SK-N-SH treated with all-trans-retinoic acid at 6 μM for 48 hours (cell line): Measurements from ENCODE around the gene BRF1.
A peak's percentile ranks its signal among the peaks of the same experiment; 100 is the strongest.

Source experiments
- ATAC-seq: fragments of 200-7000 bp; cut with Tn5 transposase; 3 replicates; pipeline ENCODE4 v1.9.1; 2020; ENCODE audit warnings: mild to moderate bottlenecking, moderate library complexity
- BACH2 ChIP-seq: fragments of 250-450 bp; sonication (Bioruptor Pico); IDR thresholded peaks from 2 replicates; pipeline ENCODE4 v1.9.0; 2021; ENCODE audit warnings: mild to moderate bottlenecking, borderline replicate concordance
- CREB5 ChIP-seq: fragments of 250-450 bp; sonication (Bioruptor Pico); IDR thresholded peaks from 2 replicates; pipeline ENCODE4 v1.5.1; 2020; ENCODE audit warnings: low read depth, mild to moderate bottlenecking, moderate library complexity
- CSDC2 ChIP-seq: fragments of 250-450 bp; sonication (Bioruptor Pico); IDR thresholded peaks from 2 replicates; pipeline ENCODE4 v1.5.0; 2020; ENCODE audit warnings: mild to moderate bottlenecking, moderate library complexity
- CSRNP3 ChIP-seq: fragments of 250-450 bp; sonication (Bioruptor Pico); IDR thresholded peaks from 2 replicates; pipeline ENCODE4 v1.5.1; 2021; ENCODE audit warnings: mild to moderate bottlenecking, moderate library complexity
- ESRRG ChIP-seq: fragments of 250-450 bp; sonication (Bioruptor Pico); IDR thresholded peaks from 2 replicates; pipeline ENCODE4 v1.6.1; 2021; ENCODE audit warnings: mild to moderate bottlenecking
- GLIS3 ChIP-seq: fragments of 250-450 bp; sonication (Bioruptor Pico); IDR thresholded peaks from 2 replicates; pipeline ENCODE4 v1.5.0; 2020; ENCODE audit warnings: mild to moderate bottlenecking, moderate library complexity
- ISL1 ChIP-seq: fragments of 250-450 bp; sonication (Bioruptor Pico); IDR thresholded peaks from 2 replicates; pipeline ENCODE4 v2.1.2; 2022; ENCODE audit warnings: mild to moderate bottlenecking, moderate library complexity
- PATZ1 ChIP-seq: fragments of 250-450 bp; sonication (Bioruptor Pico); IDR thresholded peaks from 2 replicates; pipeline ENCODE4 v1.8.0; 2020; ENCODE audit warnings: mild to moderate bottlenecking, moderate library complexity, borderline replicate concordance
- POU6F1 ChIP-seq: fragments of 250-450 bp; sonication (Bioruptor Pico); IDR thresholded peaks from 2 replicates; pipeline ENCODE4 v1.8.0; 2021; ENCODE audit warnings: low read depth, mild to moderate bottlenecking, moderate library complexity, borderline replicate concordance
- PPARA ChIP-seq: fragments of 250-450 bp; sonication (Bioruptor Pico); IDR thresholded peaks from 2 replicates; pipeline ENCODE4 v1.5.0; 2020; ENCODE audit warnings: mild to moderate bottlenecking, borderline replicate concordance
- RARB ChIP-seq: fragments of 250-450 bp; sonication (Bioruptor Pico); IDR thresholded peaks from 2 replicates; pipeline ENCODE4 v1.8.0; 2021; ENCODE audit warnings: mild to moderate bottlenecking, moderate library complexity
- SNAI2 ChIP-seq: fragments of 250-450 bp; sonication (Bioruptor Pico); IDR thresholded peaks from 2 replicates; pipeline ENCODE4 v1.5.0; 2020; ENCODE audit warnings: mild to moderate bottlenecking, moderate library complexity
- TOX ChIP-seq: fragments of 250-450 bp; sonication (Bioruptor Pico); IDR thresholded peaks from 2 replicates; pipeline ENCODE4 v1.8.0; 2021; ENCODE audit warnings: mild to moderate bottlenecking, moderate library complexity, borderline replicate concordance
- TSHZ2 ChIP-seq: fragments of 250-450 bp; sonication (Bioruptor Pico); IDR thresholded peaks from 2 replicates; pipeline ENCODE4 v1.5.0; 2020; ENCODE audit warnings: mild to moderate bottlenecking, moderate library complexity
- ZC3H10 ChIP-seq: fragments of 250-450 bp; sonication (Bioruptor Pico); IDR thresholded peaks from 2 replicates; pipeline ENCODE4 v1.5.1; 2021; ENCODE audit warnings: mild to moderate bottlenecking, moderate library complexity
- ZFP3 ChIP-seq: fragments of 250-450 bp; sonication (Bioruptor Pico); IDR thresholded peaks from 2 replicates; pipeline ENCODE4 v1.5.0; 2020; ENCODE audit warnings: mild to moderate bottlenecking, moderate library complexity
- ZNF70 ChIP-seq: fragments of 450-650 bp; formaldehyde crosslinking; IDR thresholded peaks from 2 replicates; pipeline ENCODE4 v1.5.0; 2020; ENCODE audit warnings: mild to moderate bottlenecking, moderate library complexity
- ZNF8 ChIP-seq: fragments of 450-650 bp; formaldehyde crosslinking; IDR thresholded peaks from 2 replicates; pipeline ENCODE4 v1.5.0; 2020; ENCODE audit warnings: mild to moderate bottlenecking, moderate library complexity

BRF1 gene

GRCh38 chr14:105181549-105182295 is 119.1 kb downstream of the BRF1 start (continued):
- no peak for TF ChIP-seq TSHZ2 (CRISPR knock-in tag)
- TF ChIP-seq, all 23 proteins: peak for 0

GRCh38 chr14:105180592-105181548 is 119.9 kb downstream of the BRF1 start, which contains the start of gene NUDT14:
Gene NUDT14 (minus strand): TSS chr14:105181312. CDS start chr14:105181209, 103 bp downstream.
- TF ChIP-seq ZC3H10 (CRISPR knock-in tag) (no peak), PATZ1 (CRISPR knock-in tag) (0 out of 2 replicates have a peak, but pooled peaks have one; percentile 47)
- TF ChIP-seq, all 23 proteins: peak for 1
- peak; percentile 70 for ATAC-seq

- no peak for TF ChIP-seq SNAI2
- no peak for TF ChIP-seq TOX
- TF ChIP-seq ISL1 (CRISPR knock-in tag) = no peak
- TF ChIP-seq ZNF8 (CRISPR knock-in tag) = no peak
- TF ChIP-seq ESRRG (CRISPR knock-in tag) = no peak
- no peak for TF ChIP-seq CREB5 (CRISPR knock-in tag)
- no peak for TF ChIP-seq BACH2
- TF ChIP-seq CSDC2 (CRISPR knock-in tag) = no peak
- no peak for TF ChIP-seq RARB
- no peak for TF ChIP-seq POU6F1 (CRISPR knock-in tag)
- TF ChIP-seq, all 23 proteins: peak for 0
- ATAC-seq = no peak
These were observed 121.6 kb downstream of the BRF1 start for GRCh38 chr14:105179191-105179590.

GRCh38 chr14:105178868-105179140 is 122.0 kb downstream of the BRF1 start:
- no peak for ATAC-seq
- TF ChIP-seq CSDC2 (CRISPR knock-in tag) = no peak
- TF ChIP-seq TSHZ2 (CRISPR knock-in tag) = no peak
- no peak for TF ChIP-seq RARB
- no peak for TF ChIP-seq SNAI2
- TF ChIP-seq CSRNP3 (CRISPR knock-in tag) = no peak
- no peak for TF ChIP-seq GLIS3 (CRISPR knock-in tag)
- no peak for TF ChIP-seq CREB5 (CRISPR knock-in tag)
- no peak for TF ChIP-seq ESRRG (CRISPR knock-in tag)
- TF ChIP-seq PATZ1 (CRISPR knock-in tag) = no peak
- no peak for TF ChIP-seq ZNF70 (CRISPR knock-in tag)
- TF ChIP-seq ZFP3 (CRISPR knock-in tag) = no peak
- TF ChIP-seq PPARA (CRISPR knock-in tag) = no peak
